BLaER1 treated with 17β-estradiol and CSF1 and Interleukin-3, amounts not matched to agents 10 nM and 100 nM (cell line): ENCODE data around the gene ARMC2.
A peak's percentile ranks its signal among the peaks of the same experiment; 100 is the strongest.

Experiments
- H3K27ac ChIP-seq, 11 experiments: shearing (Covaris generic); formaldehyde crosslinking; 2 replicates each; pipeline ENCODE4 v1.8.1; 2022
- H3K27me3 ChIP-seq, 11 experiments: shearing (Covaris generic); formaldehyde crosslinking; 2 replicates each; pipeline ENCODE4 v1.8.1; 2022
- H3K36me3 ChIP-seq, 11 experiments: shearing (Covaris generic); formaldehyde crosslinking; 2 replicates each; pipeline ENCODE4 v1.8.1; 2022
- H3K4me1 ChIP-seq, 10 experiments: shearing (Covaris generic); formaldehyde crosslinking; 2 replicates each; pipeline ENCODE4 v1.8.1; 2022
- H3K4me2 ChIP-seq, 11 experiments: shearing (Covaris generic); formaldehyde crosslinking; 2 replicates each; pipeline ENCODE4 v1.8.1; 2022
- H3K4me3 ChIP-seq, 10 experiments: shearing (Covaris generic); formaldehyde crosslinking; 2 replicates each; pipeline ENCODE4 v1.8.1; 2022
- H3K9ac ChIP-seq, 11 experiments: shearing (Covaris generic); formaldehyde crosslinking; 2 replicates each; pipeline ENCODE4 v1.8.1; 2022
- H3K9me3 ChIP-seq, 11 experiments: shearing (Covaris generic); formaldehyde crosslinking; replicated peaks in 1 of 11; 2 replicates each; pipeline ENCODE4 v1.8.1; 2022
- H4K20me1 ChIP-seq, 11 experiments: shearing (Covaris generic); formaldehyde crosslinking; 2 replicates each; pipeline ENCODE4 v1.8.1; 2022
- Cebpa-rat ChIP-seq, 11 experiments: shearing (Covaris generic); IDR thresholded peaks; 2 replicates each; pipeline ENCODE4 v1.8.1; 2022

ARMC2 gene

DNA sequence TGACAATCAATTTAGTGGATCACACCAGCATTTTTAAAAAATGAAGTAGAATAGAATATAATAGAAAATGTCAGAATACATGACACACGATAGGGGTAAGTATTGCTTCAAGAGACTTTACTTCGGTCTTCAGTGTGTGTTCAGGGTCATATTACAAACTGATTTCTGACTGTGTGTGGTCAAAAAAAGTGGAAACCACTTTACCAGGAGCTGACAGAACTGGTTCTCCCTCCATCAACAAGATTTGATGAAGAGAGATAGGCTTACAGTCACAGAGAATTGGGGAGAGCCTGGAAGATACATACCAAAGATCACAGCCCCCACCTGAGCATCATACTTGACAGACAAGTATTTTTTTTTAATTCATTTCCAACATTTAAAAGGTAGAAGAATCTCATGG lies 21.7 kb downstream of the ARMC2 start:
- Histone ChIP-seq H3K27me3 (no peaks in the 10 kb centered on the region), H3K4me1 (peaks cover 0 to 49% (median 28%) of the 10 kb centered on the region in 10 experiments; a peak in 16 of 20 replicates), H3K9me3 (no peaks in the 10 kb centered on the region), H3K27ac (no peak overlapping the region), H3K36me3 (peaks cover 0 to 27% (median 0%) of the 10 kb centered on the region in 11 experiments; a peak in 5 of 22 replicates), H3K4me2 (no peak overlapping the region), H3K4me3 (no peak overlapping the region), H4K20me1 (no peaks in the 10 kb centered on the region), H3K9ac (no peak overlapping the region)
- no peak for TF ChIP-seq Cebpa-rat (IDR thresholded peaks at IDR 0.05)

GRCh38 chr6:108870357-108870756 lies 22.1 kb downstream of the ARMC2 start:
- Histone ChIP-seq H3K4me2 (no peak overlapping the region), H3K27ac (no peak overlapping the region), H3K4me1 (peaks cover 0 to 52% (median 33%) of the 10 kb centered on the region in 10 experiments; a peak in 16 of 20 replicates), H3K9ac (no peak overlapping the region), H4K20me1 (no peaks in the 10 kb centered on the region), H3K27me3 (no peaks in the 10 kb centered on the region), H3K36me3 (peaks cover 0 to 27% (median 0%) of the 10 kb centered on the region in 11 experiments; a peak in 5 of 22 replicates), H3K9me3 (no peaks in the 10 kb centered on the region), H3K4me3 (no peak overlapping the region)
- no peak for TF ChIP-seq Cebpa-rat (IDR thresholded peaks at IDR 0.05)

GRCh38 chr6:108872141-108872557 lies 23.9 kb downstream of the ARMC2 start:
- Histone ChIP-seq H3K27ac (peak overlapping the region in 4 of 11 experiments; percentile 12 to 51 (median 27); a peak in 6 of 22 replicates), H3K4me3 (no peak overlapping the region), H3K4me2 (peak overlapping the region in 8 of 11 experiments; percentile 0 to 81 (median 66); a peak in 12 of 22 replicates), H3K36me3 (peaks cover 0 to 34% (median 0%) of the 10 kb centered on the region in 11 experiments; a peak in 5 of 22 replicates), H3K4me1 (peaks cover 0 to 51% (median 35%) of the 10 kb centered on the region in 10 experiments; a peak in 16 of 20 replicates), H3K9ac (no peak overlapping the region), H3K9me3 (no peaks in the 10 kb centered on the region), H4K20me1 (no peaks in the 10 kb centered on the region), H3K27me3 (no peaks in the 10 kb centered on the region)
- no peak for TF ChIP-seq Cebpa-rat (IDR thresholded peaks at IDR 0.05)

GRCh38 chr6:108872575-108872974 lies 24.4 kb downstream of the ARMC2 start:
- TF ChIP-seq Cebpa-rat (IDR thresholded peaks at IDR 0.05), result no peak
- no peak overlapping the region for H3K9ac ChIP-seq
- no peak overlapping the region for H3K4me3 ChIP-seq
- no peaks in the 10 kb centered on the region for H4K20me1 ChIP-seq
- no peaks in the 10 kb centered on the region for H3K9me3 ChIP-seq
- H3K4me2 ChIP-seq, result peak overlapping the region in 8 of 11 experiments; percentile 0 to 81 (median 66); a peak in 12 of 22 replicates
- peaks cover 0 to 34% (median 0%) of the 10 kb centered on the region in 11 experiments; a peak in 5 of 22 replicates for H3K36me3 ChIP-seq
- peak overlapping the region in 4 of 11 experiments; percentile 12 to 51 (median 27); a peak in 6 of 22 replicates for H3K27ac ChIP-seq
- peaks cover 0 to 51% (median 35%) of the 10 kb centered on the region in 10 experiments; a peak in 16 of 20 replicates for H3K4me1 ChIP-seq
- H3K27me3 ChIP-seq, result no peaks in the 10 kb centered on the region

DNA sequence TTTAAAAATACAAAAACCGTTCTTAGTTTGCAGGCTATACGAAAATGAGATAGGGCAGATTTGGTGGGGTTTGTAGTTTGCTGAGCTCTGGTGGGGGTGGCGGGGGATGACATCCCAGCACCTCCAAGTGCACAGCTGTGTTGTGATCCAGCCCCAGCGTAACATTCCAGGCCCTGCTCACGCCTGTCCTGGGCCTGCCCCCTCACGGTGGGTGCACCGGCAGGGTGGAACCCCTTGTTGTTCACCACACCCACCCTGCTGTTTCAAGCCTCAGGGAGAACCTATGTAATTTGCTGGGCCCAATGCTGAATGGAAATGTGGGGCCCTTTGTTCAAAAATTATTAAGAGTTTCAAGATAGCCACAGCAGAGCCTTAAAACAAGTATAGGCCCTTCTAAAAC lies 25.0 kb downstream of the ARMC2 start:
- Histone ChIP-seq H3K4me2 (peak overlapping the region in 3 of 11 experiments; percentile 75 to 82 (median 79); a peak in 5 of 22 replicates), H3K27ac (peak overlapping the region in 5 of 11 experiments; percentile 20 to 85 (median 75); a peak in 7 of 22 replicates), H3K4me3 (no peak overlapping the region), H3K4me1 (peaks cover 0 to 51% (median 35%) of the 10 kb centered on the region in 10 experiments; a peak in 16 of 20 replicates), H3K27me3 (no peaks in the 10 kb centered on the region), H3K9ac (peak overlapping the region in 1 of 11 experiments; percentile 22; a peak in 1 of 22 replicates), H4K20me1 (no peaks in the 10 kb centered on the region), H3K36me3 (peaks cover 0 to 39% (median 2%) of the 10 kb centered on the region in 11 experiments; a peak in 6 of 22 replicates), H3K9me3 (no peaks in the 10 kb centered on the region)
- TF ChIP-seq Cebpa-rat (IDR thresholded peaks at IDR 0.05), result no peak

GRCh38 chr6:108873971-108874370 lies 25.7 kb downstream of the ARMC2 start:
- peak overlapping the region in 1 of 11 experiments; percentile 67; a peak in 1 of 22 replicates for H3K9ac ChIP-seq
- H3K4me3 ChIP-seq, result no peak overlapping the region
- H3K36me3 ChIP-seq, result peaks cover 0 to 39% (median 6%) of the 10 kb centered on the region in 11 experiments; a peak in 8 of 22 replicates
- peak overlapping the region in 7 of 11 experiments; percentile 55 to 85 (median 74); a peak in 13 of 22 replicates for H3K27ac ChIP-seq
- H3K9me3 ChIP-seq, result peaks cover 0 to 5% (median 0%) of the 10 kb centered on the region in 11 experiments; a peak in 3 of 22 replicates
- H3K27me3 ChIP-seq, result no peaks in the 10 kb centered on the region
- no peak for TF ChIP-seq Cebpa-rat (IDR thresholded peaks at IDR 0.05)
- peak overlapping the region in 8 of 11 experiments; percentile 19 to 86 (median 76); a peak in 13 of 22 replicates for H3K4me2 ChIP-seq
- H4K20me1 ChIP-seq, result no peaks in the 10 kb centered on the region
- H3K4me1 ChIP-seq, result peaks cover 0 to 51% (median 35%) of the 10 kb centered on the region in 10 experiments; a peak in 16 of 20 replicates

- peak overlapping the region in 6 of 11 experiments; percentile 48 to 68 (median 64); a peak in 12 of 22 replicates for H3K9ac ChIP-seq
These were observed 26.4 kb downstream of the ARMC2 start for GRCh38 chr6:108874470-108875160.

DNA sequence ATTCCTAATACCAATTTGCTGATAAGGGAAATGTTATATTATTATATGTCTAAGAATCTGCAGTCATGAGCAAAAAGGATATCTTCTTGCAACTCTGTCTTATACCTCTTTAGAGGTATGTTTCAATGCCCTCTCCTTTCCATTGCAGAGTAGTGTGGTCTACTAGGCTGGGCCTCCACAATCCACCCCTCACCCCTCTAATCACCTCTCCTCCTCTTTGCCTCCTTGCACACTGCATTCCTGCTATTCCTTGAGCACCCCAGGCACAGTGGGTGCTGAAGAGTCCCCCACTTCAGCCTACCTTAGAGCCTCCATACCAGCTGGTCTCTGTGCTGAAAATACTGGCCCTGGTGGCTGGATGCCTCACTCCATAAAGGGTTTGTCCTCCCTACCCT lies 26.9 kb downstream of the ARMC2 start:
- H3K9ac ChIP-seq, result peak overlapping the region in 3 of 11 experiments; percentile 31 to 67 (median 55); a peak in 3 of 22 replicates
- H3K4me3 ChIP-seq, result peak overlapping the region in 1 of 10 experiments; percentile 22; a peak in 1 of 20 replicates
- H3K4me1 ChIP-seq, result peaks cover 0 to 51% (median 35%) of the 10 kb centered on the region in 10 experiments; a peak in 16 of 20 replicates
- H4K20me1 ChIP-seq, result no peaks in the 10 kb centered on the region
- peaks cover 0 to 34% (median 5%) of the 10 kb centered on the region in 11 experiments; a peak in 9 of 22 replicates for H3K36me3 ChIP-seq
- H3K27ac ChIP-seq, result peak overlapping the region in 8 of 11 experiments; percentile 15 to 85 (median 72); a peak in 14 of 22 replicates
- TF ChIP-seq Cebpa-rat (IDR thresholded peaks at IDR 0.05), result no peak
- H3K9me3 ChIP-seq, result peaks cover 0 to 13% (median 4%) of the 10 kb centered on the region in 11 experiments; a peak in 18 of 22 replicates
- H3K27me3 ChIP-seq, result no peaks in the 10 kb centered on the region
- H3K4me2 ChIP-seq, result peak overlapping the region in 9 of 11 experiments; percentile 19 to 86 (median 75); a peak in 17 of 22 replicates

More at GRCh38 chr6:108874470-108875160, 26.4 kb downstream of the ARMC2 start:
- TF ChIP-seq Cebpa-rat (IDR thresholded peaks at IDR 0.05), result no peak; a peak in 1 of 22 replicates
- no peaks in the 10 kb centered on the region for H4K20me1 ChIP-seq
- peaks cover 0 to 7% (median 0%) of the 10 kb centered on the region in 11 experiments; a peak in 4 of 22 replicates for H3K9me3 ChIP-seq
- peak overlapping the region in 10 of 11 experiments; percentile 15 to 85 (median 62); a peak in 18 of 22 replicates for H3K27ac ChIP-seq
- H3K4me1 ChIP-seq, result peaks cover 0 to 51% (median 35%) of the 10 kb centered on the region in 10 experiments; a peak in 16 of 20 replicates
- peak overlapping the region in 9 of 11 experiments; percentile 19 to 86 (median 75); a peak in 17 of 22 replicates for H3K4me2 ChIP-seq
- H3K36me3 ChIP-seq, result peaks cover 0 to 34% (median 3%) of the 10 kb centered on the region in 11 experiments; a peak in 8 of 22 replicates
- H3K4me3 ChIP-seq, result peak overlapping the region in 1 of 10 experiments; percentile 22; a peak in 1 of 20 replicates
- H3K27me3 ChIP-seq, result no peaks in the 10 kb centered on the region
